Glomerular visceral epithelial cell (primary cell): Measurements from ENCODE around the gene RAET1G.
"Not testable (repeated sequence)": the region's sequence is repeated elsewhere in the genome, so short reads cannot be mapped to it uniquely, and the experiment has no call there.

Experiments
- DNase-seq: peaks from one replicate; pipeline ENCODE4 v3.0.0-alpha.2; 2016; ENCODE audit errors: extremely low spot score

The RAET1G gene

GRCh38 chr6:149953934-149954327 lies 31.0 kb upstream of the RAET1G start:
- DNase-seq = not testable (repeated sequence)

DNA sequence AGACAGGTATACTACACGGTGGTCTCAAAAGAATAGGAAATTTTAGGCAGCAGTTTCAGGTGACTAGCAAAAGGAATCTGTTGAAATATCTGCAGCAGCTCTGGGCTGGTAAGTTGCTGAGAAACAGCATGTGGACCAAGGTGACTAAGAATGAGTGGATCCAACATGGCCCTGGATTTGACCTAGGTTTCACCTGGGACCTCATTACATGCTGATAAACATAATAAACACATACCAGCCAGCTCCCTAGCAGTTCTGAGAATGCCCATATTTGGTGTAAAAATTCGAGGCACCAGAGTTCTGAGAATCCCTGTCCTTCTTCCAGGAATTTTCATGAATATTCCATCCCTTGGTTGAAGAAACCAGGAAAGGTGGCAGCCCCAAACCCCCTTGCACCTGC lies 30.5 kb upstream of the RAET1G start:
- DNase-seq = not testable (repeated sequence)

- DNase-seq = no peak
Measured at GRCh38 chr6:149951626-149952025, 28.7 kb upstream of the RAET1G start.

- DNase-seq = no peak
Measured at GRCh38 chr6:149951096-149951495, 28.2 kb upstream of the RAET1G start.

GRCh38 chr6:149950423-149950822 lies 27.5 kb upstream of the RAET1G start:
- no peak for DNase-seq

DNA sequence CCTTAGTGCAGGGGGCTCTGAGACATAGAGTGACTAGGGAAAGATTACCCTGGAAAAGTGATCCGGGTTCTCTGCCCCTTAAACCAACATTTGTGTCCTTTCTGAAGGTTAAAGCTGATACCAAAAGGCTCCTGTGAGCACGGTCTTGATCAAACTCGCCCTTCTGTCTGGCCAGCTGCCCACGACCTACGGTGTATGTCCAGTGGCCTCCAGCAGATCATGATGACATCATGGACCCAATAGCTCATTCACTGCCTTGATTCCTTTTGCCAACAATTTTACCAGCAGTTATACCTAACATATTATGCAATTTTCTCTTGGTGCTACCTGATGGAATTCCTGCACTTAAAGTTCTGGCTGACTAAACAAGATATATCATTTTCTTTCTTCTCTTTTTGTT lies 25.7 kb upstream of the RAET1G start:
- DNase-seq = no peak

DNA sequence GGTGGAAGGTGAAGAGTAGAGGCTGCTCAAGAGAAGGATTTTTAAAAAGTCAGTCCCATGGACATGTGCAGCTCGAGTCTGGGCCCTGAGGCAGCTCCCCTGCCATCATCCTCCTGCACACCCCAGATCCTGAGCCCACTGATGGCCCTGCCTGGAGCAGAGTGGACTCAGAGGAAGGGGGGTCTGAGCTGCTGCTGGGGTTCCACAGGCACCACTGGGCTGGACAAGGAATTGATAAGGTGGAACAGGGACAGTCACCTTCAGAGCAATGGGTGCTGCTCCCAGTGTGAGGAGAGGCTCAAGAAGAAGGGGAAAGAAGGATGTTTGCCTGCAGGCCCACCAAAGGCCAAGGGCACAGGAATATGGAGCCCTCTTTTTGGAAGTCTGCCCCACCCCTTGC lies 25.1 kb upstream of the RAET1G start:
- no peak for DNase-seq

DNA sequence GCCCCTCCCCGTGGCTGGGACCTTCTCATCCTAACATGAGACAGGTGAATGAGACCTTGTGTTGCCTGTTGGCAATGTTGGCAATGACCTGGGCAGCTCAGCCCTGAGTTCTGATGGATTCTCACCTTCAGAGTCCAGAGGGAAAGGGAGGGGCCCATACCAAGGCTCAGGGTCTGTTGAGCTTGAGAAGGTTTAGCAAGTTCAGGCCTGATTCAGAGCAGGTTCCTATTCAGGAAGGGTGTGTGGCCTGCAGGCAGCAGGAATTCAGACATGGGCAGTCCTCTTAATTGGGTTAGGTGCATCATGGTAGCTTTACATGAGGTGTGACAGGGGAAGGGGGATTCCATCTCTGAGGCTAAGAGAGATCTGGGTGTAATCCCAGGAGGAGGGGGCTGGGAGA lies 24.6 kb upstream of the RAET1G start:
- not testable (repeated sequence) for DNase-seq

DNA sequence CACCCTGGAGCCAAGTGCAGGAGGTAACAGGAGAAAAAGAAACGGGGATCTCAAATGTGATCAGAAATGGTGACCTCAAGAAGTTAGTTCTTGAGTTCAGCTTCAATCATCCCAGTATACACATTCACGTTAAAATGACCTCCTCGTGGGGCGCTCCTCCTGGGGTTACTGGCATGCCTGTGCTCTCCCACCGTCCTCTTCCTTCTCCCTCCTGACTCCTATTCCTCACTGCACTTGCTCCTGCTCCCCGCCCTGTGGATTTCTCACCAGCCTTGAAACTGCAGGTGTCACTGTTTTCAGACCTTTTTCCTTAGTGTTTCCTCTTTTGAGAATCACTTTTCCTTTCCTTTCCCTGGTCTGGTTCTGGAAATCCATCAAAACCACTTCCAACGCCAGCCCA lies 23.7 kb upstream of the RAET1G start:
- not testable (repeated sequence) for DNase-seq

DNA sequence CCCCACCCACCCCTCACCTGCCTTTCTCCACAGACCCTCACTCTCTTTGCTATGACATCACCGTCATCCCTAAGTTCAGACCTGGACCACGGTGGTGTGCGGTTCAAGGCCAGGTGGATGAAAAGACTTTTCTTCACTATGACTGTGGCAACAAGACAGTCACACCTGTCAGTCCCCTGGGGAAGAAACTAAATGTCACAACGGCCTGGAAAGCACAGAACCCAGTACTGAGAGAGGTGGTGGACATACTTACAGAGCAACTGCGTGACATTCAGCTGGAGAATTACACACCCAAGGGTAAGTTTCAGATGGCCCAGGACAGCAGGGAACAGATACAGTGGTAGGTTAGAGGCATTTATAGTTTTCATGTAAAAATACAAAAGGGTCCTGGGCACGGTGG lies 22.4 kb upstream of the RAET1G start:
- DNase-seq = not testable (repeated sequence)

DNA sequence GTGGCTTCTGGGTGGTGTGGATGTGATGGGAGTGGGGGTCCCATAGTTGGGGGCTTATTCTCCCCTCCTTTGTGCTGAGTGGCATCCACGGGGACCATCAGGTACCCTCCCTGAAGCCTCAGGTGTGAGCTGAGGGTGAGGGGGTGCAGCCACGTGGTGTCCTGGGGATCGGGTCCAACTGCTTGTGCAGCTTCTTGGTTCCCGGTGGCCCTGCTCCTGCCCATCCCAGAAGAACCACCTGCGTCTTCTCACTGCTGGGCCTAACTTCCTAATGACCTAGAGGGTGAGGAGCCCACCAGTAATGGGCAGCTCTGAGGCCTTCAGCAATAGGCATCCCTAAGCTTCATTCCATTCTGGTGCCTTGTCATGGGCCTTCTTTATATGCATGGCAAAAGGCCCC lies 20.4 kb upstream of the RAET1G start:
- DNase-seq = not testable (repeated sequence)

DNA sequence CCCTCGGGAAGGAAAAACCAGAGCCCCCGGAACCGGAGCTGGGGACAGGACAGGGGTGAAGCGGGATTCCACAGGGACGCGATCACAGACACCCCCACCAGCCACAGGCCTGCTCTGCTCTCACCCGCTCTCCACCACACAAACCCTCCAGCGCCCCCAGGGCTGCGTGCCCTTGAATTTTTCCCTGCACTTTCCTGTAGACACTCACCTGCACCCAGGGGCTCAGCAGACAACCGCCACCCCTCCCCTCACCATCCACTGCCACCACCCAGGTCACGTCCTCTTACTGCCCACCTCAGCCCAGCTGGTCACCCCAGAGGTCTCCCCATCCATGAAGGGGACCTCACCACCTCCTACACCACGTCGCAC lies 19.5 kb upstream of the RAET1G start:
- no peak for DNase-seq

DNA sequence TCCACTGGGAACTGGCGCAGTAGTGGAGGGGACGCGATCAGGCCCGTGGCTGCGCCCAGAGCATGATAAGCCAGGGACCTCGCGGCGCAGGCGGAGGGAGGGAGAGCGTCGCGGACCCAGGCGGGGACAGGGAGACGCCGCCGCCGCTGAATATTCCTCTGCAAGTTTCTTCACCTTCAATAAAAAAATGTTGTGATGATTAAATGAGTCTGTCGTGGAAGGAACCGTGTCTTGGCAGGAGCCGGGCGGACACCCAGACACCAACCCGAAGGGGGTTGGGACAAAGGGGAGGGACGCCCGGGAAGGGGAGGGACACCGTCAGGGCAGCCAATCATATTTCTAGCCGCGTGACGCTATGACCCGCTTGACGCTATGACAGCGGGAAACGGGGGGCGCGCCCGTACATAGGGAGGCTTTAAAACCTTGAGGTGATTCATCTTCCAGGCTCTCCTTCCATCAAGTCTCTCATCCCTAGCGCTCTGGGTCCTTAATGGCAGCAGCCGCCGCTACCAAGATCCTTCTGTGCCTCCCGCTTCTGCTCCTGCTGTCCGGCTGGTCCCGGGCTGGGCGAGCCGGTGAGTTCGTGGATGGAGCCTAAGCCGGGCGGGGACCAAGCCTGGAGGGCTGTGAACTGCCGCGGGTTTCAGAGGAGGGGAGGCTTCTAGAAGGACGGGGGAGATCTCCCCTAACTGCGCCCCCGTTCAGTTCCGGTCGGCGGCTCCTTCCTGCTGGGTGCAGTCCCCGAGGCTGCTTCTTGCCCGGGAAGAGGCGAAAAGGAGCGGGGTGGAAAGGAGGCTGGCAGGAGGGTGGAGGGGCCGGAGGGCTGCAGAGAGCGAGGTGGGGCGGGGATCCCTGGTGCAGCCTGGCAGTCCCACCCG lies 18.9 kb upstream of the RAET1G start, which contains the start of gene ULBP2:
TSS of gene ULBP2 (plus strand) at position 432 of the 878 bp plus-strand sequence. CDS start at position 491, 59 bp downstream.
- peak; percentile 95 for DNase-seq

GRCh38 chr6:149940672-149940982 lies 17.7 kb upstream of the RAET1G start:
- DNase-seq = no peak

DNA sequence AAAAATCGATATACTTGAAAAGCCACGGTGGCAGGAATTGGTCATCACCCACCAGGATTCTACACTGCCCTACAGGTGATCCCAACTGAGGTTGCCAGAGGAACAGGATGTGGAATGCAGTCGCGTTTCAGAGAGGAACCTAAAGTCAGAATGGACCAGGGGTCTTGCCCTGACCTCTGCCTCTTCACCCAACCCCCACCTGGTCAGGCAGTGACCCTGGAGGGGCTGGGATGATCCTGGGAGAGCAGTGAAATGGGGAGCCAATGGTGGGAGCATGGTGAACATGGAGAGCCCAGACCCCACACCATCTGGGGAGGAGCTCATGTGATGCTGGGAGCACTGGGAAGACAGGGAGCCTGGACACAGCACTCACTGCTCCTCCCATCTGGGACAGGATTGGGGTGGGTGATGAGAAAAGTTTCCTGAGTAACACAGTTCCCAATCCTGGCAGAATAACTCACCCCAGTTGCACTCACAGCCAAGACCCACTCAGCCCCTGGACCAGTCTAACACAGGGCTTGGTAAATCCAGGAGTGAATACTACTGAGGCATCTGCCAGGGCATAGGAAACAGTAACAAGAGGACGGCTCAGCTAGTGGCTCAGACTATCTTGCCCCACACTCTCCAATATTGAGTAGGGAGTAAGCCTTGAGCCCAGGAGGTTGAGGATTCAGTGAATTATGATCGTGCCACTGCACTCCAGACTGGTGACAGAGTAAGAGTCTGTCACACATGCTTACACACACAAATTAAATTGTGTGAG lies 17.2 kb upstream of the RAET1G start:
- DNase-seq = no peak

- no peak for DNase-seq
Measured at GRCh38 chr6:149939356-149939648, 16.4 kb upstream of the RAET1G start.

DNA sequence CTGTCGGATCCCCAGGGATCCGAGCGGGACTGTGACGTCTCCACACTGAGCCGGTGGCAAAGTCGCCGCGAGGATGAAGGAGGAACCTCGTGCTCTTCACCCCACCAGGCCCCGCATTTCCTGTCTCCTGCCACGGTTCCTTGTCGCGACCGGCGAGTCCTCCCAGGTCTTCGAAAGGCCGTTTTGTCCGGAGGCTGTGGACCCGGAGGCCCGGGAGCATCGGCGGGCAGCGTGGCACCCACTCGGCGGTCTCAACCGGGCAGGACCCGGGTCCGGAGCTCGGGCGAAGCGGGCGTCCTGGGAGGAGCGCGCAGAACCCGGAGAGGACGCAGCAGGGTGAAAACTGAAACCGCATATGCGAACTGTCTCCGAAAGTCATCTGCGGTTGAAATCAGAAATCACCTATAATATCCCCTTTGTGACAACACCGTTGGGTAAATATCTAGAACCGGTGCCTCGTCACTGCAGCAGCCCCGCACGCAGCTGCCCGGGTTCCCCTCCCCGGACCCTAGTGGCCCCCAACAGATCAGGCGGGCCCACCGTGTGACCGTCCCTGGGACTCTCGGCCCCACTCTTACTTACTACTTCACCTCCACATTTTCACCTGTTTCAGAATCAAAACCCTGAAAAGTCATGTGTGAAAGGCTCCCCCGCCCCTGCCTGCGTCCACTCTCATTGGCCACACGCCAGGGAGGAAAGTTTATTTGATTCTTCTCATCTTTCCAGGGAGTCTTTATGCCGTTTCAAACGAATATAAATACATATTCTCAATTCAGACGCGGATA lies 15.8 kb upstream of the RAET1G start:
- no peak for DNase-seq

- not testable (repeated sequence) for DNase-seq
Measured at GRCh38 chr6:149938013-149938570, 15.2 kb upstream of the RAET1G start.

DNA sequence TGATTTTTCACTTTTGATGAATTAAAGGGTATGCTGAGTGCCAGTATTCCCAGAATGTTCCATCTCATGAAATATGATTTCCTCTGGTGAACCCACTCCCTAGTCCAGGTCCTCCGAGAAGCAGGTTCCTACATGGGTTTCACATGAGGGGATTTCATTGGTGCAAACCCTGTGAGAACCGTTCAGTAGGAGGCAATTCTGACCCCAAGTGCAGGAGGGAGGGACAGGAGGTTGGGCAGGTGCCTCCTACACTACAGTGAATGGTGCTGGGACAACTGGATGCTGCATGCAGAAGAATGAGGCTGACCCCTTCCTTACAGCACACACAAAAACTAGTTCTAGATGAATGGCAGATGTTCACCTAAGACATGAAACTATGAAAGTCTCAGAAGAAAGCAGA lies 13.8 kb upstream of the RAET1G start:
- DNase-seq = no peak

- no peak for DNase-seq
Measured at GRCh38 chr6:149935668-149936067, 12.7 kb upstream of the RAET1G start.

GRCh38 chr6:149935246-149935645 lies 12.3 kb upstream of the RAET1G start:
- no peak for DNase-seq
